Measurements from ENCODE around the gene RHBDF2. TPM values are rescaled to one million over a fixed set of nuclear protein-coding genes. Genes with fewer than 3 reads are reported as not detected.

The RHBDF2 gene
- total and polyA plus RNA-seq, 2 donors (not counting 1 experiment from before 2014, with no cell fraction given), result 288 to 482 TPM

- no peak overlapping the region for H2AFZ ChIP-seq (ENCODE audit: insufficient read depth, low read depth, low read length, poor library complexity, severe bottlenecking)
- H3K9ac ChIP-seq (ENCODE audit: low read length), result no peak overlapping the region
- H3K4me3 ChIP-seq (ENCODE audit: control extremely low read depth in 1 of 5, extremely low read depth in 1 of 5, insufficient read depth in 1 of 5, low read depth in 2 of 5, low read length in 4 of 5), result no peak overlapping the region
- no peaks in the 10 kb centered on the region for H3K27me3 Mint-ChIP-seq
- 94% methylated on average over 11 of the region's 11 CpGs for WGBS (ENCODE audit: insufficient coverage)
- ATAC-seq (ENCODE audit: low read depth), result no peak
- no peak overlapping the region for H3K4me3 Mint-ChIP-seq
- peak overlapping the region; percentile 37 for H3K27ac Mint-ChIP-seq
- ChIA-PET POLR2A (interaction anchor here (3.6 kb wide), 1 partner anchor 11 kb away, joined by 31 read pairs; no protein-coding TSS in a partner anchor), CTCF (interaction anchor here (1.0 to 7.5 kb wide), 6 partner anchors 10 to 107 kb away, joined by 3 to 43 read pairs (median 11); no protein-coding TSS in a partner anchor)
- H3K4me2 ChIP-seq (replicated peaks; ENCODE audit: low read depth, low read length, poor library complexity, severe bottlenecking), result no peak overlapping the region
- intact Hi-C loops (cut with micrococcal nuclease), result no loop called here
- no peaks in the 10 kb centered on the region for H3K9me3 Mint-ChIP-seq (ENCODE audit: insufficient read depth)
- peaks cover 29% of the 10 kb centered on the region for H3K4me1 Mint-ChIP-seq
- no peaks in the 10 kb centered on the region for H3K36me3 ChIP-seq (replicated peaks in 1 of 2; ENCODE audit: control extremely low read depth in 1 of 2, control insufficient read depth in 1 of 2, extremely low read depth in 1 of 2, insufficient read depth in 2 of 2, low read length in 1 of 2)
- H3K27me3 ChIP-seq (replicated peaks in 1 of 4; ENCODE audit: control extremely low read depth in 1 of 4, control insufficient read depth in 3 of 4, insufficient read depth in 4 of 4, low read length in 3 of 4), result peaks cover 0 to 7% (median 1%) of the 10 kb centered on the region in 4 experiments
- TF ChIP-seq EZH2 (IDR thresholded peaks at IDR 0.05; ENCODE audit: borderline replicate concordance, insufficient read depth, low read depth, low read length, poor library complexity, severe bottlenecking), result no peak
- TF ChIP-seq, protein P1, sequence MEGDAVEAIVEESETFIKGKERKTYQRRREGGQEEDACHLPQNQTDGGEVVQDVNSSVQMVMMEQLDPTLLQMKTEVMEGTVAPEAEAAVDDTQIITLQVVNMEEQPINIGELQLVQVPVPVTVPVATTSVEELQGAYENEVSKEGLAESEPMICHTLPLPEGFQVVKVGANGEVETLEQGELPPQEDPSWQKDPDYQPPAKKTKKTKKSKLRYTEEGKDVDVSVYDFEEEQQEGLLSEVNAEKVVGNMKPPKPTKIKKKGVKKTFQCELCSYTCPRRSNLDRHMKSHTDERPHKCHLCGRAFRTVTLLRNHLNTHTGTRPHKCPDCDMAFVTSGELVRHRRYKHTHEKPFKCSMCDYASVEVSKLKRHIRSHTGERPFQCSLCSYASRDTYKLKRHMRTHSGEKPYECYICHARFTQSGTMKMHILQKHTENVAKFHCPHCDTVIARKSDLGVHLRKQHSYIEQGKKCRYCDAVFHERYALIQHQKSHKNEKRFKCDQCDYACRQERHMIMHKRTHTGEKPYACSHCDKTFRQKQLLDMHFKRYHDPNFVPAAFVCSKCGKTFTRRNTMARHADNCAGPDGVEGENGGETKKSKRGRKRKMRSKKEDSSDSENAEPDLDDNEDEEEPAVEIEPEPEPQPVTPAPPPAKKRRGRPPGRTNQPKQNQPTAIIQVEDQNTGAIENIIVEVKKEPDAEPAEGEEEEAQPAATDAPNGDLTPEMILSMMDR (IDR thresholded peaks at IDR 0.05), result no peak
- no peaks in the 10 kb centered on the region for H4K20me1 ChIP-seq (ENCODE audit: control insufficient read depth, insufficient read depth, low read length, poor library complexity, severe bottlenecking)
- peaks cover 17 to 18% of the 10 kb centered on the region in 2 donors for H3K4me1 ChIP-seq (ENCODE audit: control insufficient read depth in 2 of 2, insufficient read depth in 2 of 2, low read length in 2 of 2)
- no peaks in the 10 kb centered on the region for H3K79me2 ChIP-seq (ENCODE audit: control insufficient read depth, insufficient read depth, low read length)
- DNase-seq, result no peak
- no peak overlapping the region for H3K27ac ChIP-seq (ENCODE audit: low read length in 2 of 2)
- no peaks in the 10 kb centered on the region for H3K9me3 ChIP-seq (ENCODE audit: control extremely low read depth in 1 of 3, control insufficient read depth in 2 of 3, insufficient read depth in 1 of 3, low read length in 2 of 3)
Observed at GRCh38 chr17:76517638-76518038, 16.4 kb upstream of the RHBDF2 start.

- H3K4me1 ChIP-seq (ENCODE audit: control insufficient read depth in 2 of 2, insufficient read depth in 2 of 2, low read length in 2 of 2), result peaks cover 17 to 18% of the 10 kb centered on the region in 2 donors
- H3K4me1 Mint-ChIP-seq, result peaks cover 31% of the 10 kb centered on the region
- H3K4me3 Mint-ChIP-seq, result peak overlapping the region; percentile 85
- H3K36me3 ChIP-seq (replicated peaks in 1 of 2; ENCODE audit: control extremely low read depth in 1 of 2, control insufficient read depth in 1 of 2, extremely low read depth in 1 of 2, insufficient read depth in 2 of 2, low read length in 1 of 2), result no peaks in the 10 kb centered on the region
- H3K4me2 ChIP-seq (replicated peaks; ENCODE audit: low read depth, low read length, poor library complexity, severe bottlenecking), result peak overlapping the region; percentile 57
- H3K9me3 Mint-ChIP-seq (ENCODE audit: insufficient read depth), result no peaks in the 10 kb centered on the region
- 10% methylated on average over 22 of the region's 22 CpGs for WGBS (ENCODE audit: insufficient coverage)
- intact Hi-C loops (cut with micrococcal nuclease), result loop anchor here (1.0 kb wide), 2 partner anchors 12 to 34 kb away; no protein-coding TSS in a partner anchor
- H3K79me2 ChIP-seq (ENCODE audit: control insufficient read depth, insufficient read depth, low read length), result no peaks in the 10 kb centered on the region
- peak overlapping the region; percentile 74 for H2AFZ ChIP-seq (ENCODE audit: insufficient read depth, low read depth, low read length, poor library complexity, severe bottlenecking)
- H3K27me3 ChIP-seq (replicated peaks in 1 of 4; ENCODE audit: control extremely low read depth in 1 of 4, control insufficient read depth in 3 of 4, insufficient read depth in 4 of 4, low read length in 3 of 4), result peaks cover 0 to 1% (median 0%) of the 10 kb centered on the region in 4 experiments
- H4K20me1 ChIP-seq (ENCODE audit: control insufficient read depth, insufficient read depth, low read length, poor library complexity, severe bottlenecking), result no peaks in the 10 kb centered on the region
- no peaks in the 10 kb centered on the region for H3K9me3 ChIP-seq (ENCODE audit: control extremely low read depth in 1 of 3, control insufficient read depth in 2 of 3, insufficient read depth in 1 of 3, low read length in 2 of 3)
- H3K9ac ChIP-seq (ENCODE audit: low read length), result peak overlapping the region; percentile 45
- peak; percentile 93 for DNase-seq
- H3K27ac ChIP-seq (ENCODE audit: low read length in 2 of 2), result peak overlapping the region; percentile 71 to 84
- no peaks in the 10 kb centered on the region for H3K27me3 Mint-ChIP-seq
- CTCF ChIA-PET, result interaction anchor here (0.6 to 6.2 kb wide), 10 partner anchors 8 to 312 kb away, joined by 3 to 25 read pairs (median 8); no protein-coding TSS in a partner anchor
- H3K27ac Mint-ChIP-seq, result peak overlapping the region; percentile 98
- POLR2A ChIA-PET, result interaction anchor here (0.6 to 3.6 kb wide), 6 partner anchors 11 to 1619 kb away, joined by 3 to 31 read pairs (median 6); no protein-coding TSS in a partner anchor
- ATAC-seq (ENCODE audit: low read depth), result peak; percentile 87
- peak overlapping the region in 4 of 5 experiments; percentile 21 to 38 (median 26) for H3K4me3 ChIP-seq (ENCODE audit: control extremely low read depth in 1 of 5, extremely low read depth in 1 of 5, insufficient read depth in 1 of 5, low read depth in 2 of 5, low read length in 4 of 5)
- TF ChIP-seq EZH2 (IDR thresholded peaks at IDR 0.05; ENCODE audit: borderline replicate concordance, insufficient read depth, low read depth, low read length, poor library complexity, severe bottlenecking), result no peak
- TF ChIP-seq, protein P1 (IDR thresholded peaks at IDR 0.05), result no peak
Observed at GRCh38 chr17:76515274-76515949, 14.2 kb upstream of the RHBDF2 start.

Data from B cell (primary cell).